C4-2B (cell line): Measurements from ENCODE around the gene AMIGO2.

ENCODE experiments used
- H3K27ac ChIP-seq: fragments of 450-650 bp; 2 replicates; pipeline ENCODE4 v1.5.1; 2017
- ZFX ChIP-seq: fragments of 450-650 bp; IDR thresholded peaks from 2 replicates; pipeline ENCODE4 v1.6.1; 2017
- TF ChIP-seq, protein P1 (sequence below): fragments of 450-650 bp; conservative IDR thresholded peaks from 2 replicates; pipeline ENCODE4 v1.5.1; 2017; ENCODE audit warnings: mild to moderate bottlenecking

AMIGO2 gene

DNA sequence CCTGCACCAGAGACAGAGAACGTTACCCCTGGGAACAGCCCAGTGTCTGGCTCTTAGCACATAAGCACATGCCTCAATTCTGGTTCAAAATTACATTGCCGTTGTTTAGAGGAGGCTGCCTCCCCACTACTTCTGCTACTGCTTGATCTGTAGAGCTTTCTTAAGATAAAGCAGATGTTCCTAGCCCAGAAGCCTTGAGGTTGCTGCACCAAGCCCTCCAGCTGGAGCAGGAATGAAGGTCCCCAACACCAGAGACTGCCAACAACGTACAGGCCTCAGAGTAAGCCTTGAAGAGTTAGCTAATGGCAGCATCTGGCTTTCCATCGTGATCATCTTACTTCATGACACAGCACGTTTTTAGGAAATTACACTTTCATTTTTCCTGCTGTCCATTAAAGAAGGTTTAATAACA is 34.7 kb upstream of the AMIGO2 start:
- TF ChIP-seq, protein P1, sequence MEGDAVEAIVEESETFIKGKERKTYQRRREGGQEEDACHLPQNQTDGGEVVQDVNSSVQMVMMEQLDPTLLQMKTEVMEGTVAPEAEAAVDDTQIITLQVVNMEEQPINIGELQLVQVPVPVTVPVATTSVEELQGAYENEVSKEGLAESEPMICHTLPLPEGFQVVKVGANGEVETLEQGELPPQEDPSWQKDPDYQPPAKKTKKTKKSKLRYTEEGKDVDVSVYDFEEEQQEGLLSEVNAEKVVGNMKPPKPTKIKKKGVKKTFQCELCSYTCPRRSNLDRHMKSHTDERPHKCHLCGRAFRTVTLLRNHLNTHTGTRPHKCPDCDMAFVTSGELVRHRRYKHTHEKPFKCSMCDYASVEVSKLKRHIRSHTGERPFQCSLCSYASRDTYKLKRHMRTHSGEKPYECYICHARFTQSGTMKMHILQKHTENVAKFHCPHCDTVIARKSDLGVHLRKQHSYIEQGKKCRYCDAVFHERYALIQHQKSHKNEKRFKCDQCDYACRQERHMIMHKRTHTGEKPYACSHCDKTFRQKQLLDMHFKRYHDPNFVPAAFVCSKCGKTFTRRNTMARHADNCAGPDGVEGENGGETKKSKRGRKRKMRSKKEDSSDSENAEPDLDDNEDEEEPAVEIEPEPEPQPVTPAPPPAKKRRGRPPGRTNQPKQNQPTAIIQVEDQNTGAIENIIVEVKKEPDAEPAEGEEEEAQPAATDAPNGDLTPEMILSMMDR, result no peak
- no peak for TF ChIP-seq ZFX
- no peak overlapping the region for H3K27ac ChIP-seq

DNA sequence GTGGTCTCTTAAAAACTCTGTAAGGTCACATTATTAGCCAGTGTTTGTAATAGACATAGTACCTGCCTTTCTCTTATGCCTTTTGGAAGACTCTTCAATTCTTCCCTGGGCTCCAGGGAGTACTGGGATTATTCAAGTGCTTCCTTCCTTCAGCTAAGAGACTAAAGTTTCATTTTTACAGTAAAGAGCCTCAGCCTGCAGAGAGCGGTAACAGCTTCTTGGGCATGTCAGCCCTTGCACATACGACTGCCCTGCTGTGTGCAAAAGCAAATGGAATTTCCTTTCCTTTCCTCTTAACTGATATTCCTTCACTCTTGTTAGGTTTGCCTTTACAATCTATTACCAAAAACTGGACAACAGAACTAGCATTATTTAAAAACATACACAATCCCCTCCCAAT is 32.9 kb upstream of the AMIGO2 start:
- H3K27ac ChIP-seq, result no peak overlapping the region

DNA sequence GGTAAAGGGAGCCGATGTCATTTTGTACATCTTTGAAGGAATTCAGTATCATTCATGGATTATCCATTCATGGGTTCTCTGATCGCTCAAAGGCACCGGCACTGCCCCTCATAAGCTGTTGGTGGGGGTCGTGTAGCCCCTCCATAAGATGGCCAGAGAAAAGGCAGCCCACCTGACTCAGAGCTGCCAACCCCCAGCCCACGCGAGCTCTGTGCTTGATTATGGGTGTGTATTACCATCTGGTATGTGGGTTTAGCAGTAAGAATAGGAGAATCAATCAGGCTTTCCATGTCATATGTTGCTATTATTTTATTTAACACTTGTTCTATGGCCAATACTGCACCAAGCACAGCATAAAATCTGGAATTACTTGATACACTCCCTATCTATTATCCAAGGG is 32.1 kb upstream of the AMIGO2 start:
- H3K27ac ChIP-seq, result no peak overlapping the region
- no peak for TF ChIP-seq ZFX
- TF ChIP-seq, protein P1, result no peak

More for the DNA sequence above, 32.9 kb upstream of the AMIGO2 start:
- TF ChIP-seq, protein P1, result no peak
- no peak for TF ChIP-seq ZFX

DNA sequence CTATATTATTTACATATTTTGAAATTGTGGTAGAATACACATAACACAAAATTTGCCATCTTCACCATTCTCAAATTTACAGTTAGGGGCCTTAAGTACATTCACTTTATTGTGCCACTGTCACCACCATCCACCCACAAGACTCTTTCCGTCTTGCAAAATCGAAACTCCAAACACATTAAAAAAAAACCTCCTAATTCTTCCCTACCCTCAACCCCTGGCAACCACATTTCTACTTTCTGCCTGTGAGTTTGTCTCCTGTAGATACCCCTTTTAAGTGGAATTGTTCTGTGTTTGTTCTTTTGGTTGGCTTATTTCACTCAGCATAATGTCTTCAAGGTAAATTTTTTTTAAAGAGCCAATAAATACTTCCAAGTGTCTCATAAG is 31.6 kb upstream of the AMIGO2 start:
- TF ChIP-seq ZFX, result no peak
- TF ChIP-seq, protein P1, result no peak
- H3K27ac ChIP-seq, result no peak overlapping the region

DNA sequence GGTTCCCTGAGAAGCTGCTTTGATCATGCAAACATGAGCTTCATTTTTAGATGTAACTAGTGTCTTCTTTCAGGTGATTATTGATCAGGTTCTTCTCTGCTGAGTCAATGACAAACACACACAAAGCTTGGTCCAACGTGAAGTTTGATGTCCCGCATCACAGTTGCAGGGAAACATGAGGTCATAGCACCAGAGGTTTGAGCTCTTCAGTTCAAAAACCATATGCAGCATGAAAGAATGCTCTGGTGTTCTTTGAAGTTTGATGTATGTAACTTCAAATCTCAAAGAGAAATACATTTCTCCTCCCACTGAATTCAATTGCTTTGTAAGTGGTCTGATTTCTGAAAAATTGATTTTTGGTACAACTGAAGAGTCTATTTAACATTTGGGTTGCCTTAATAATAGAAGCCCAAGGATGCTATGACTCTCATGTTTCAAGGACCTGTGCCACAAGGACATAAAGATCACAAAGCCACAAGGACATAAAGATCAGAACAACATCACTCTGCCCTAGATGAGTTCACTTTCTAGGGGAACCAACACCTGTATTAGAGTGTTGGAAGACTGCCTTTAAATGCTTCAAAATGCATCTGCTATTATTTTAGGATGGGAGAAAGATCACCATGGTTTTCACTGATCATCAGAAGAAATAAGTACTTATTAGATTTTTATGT is 31.1 kb upstream of the AMIGO2 start:
- H3K27ac ChIP-seq, result no peak overlapping the region
- TF ChIP-seq, protein P1, result no peak
- no peak for TF ChIP-seq ZFX

DNA sequence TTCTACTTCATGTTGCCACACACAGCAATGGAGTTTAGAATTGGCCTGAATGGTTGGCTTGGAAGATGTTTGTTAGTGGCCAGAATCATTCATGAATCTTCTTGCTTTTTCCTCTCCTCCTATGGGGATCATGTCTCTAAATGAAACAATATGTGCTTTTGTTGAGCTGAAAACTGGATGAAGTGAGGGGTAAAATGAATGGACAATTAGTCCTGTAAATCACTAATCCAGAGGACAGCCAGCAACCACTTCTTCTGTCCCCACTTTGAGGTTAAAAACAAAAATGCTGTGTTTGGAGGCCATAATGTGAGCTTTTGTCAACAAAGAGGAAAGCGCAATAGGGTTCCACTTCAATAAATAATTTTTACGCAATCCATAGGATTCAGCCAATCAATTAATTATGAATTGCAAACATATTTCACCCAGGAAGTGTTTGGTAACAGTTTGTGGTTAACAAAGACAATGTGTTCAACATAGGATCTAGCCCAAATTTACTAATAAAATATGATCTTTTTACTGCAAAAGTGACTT is 30.3 kb upstream of the AMIGO2 start:
- H3K27ac ChIP-seq, result no peak overlapping the region
- TF ChIP-seq ZFX, result no peak
- TF ChIP-seq, protein P1, result no peak

DNA sequence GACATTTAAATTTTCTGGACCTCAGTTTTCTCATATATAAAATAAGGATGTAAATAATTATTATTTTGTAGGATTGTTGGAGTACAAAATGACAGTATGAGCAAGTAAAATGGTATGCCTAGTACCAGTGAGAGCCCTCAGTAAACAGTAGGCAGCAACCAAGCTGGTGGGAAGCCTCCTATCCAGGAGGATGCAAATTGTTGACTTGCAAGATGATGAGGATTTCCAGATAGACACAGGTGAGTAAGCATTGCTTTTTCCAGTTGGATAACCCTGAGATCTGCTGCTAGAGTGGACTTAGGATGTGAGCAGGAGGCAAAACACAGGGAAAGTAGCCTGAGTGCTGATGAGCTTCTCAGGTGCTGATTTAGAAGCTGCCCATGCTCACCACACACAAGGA is 28.2 kb upstream of the AMIGO2 start:
- H3K27ac ChIP-seq, result no peak overlapping the region
- TF ChIP-seq, protein P1, result no peak
- no peak for TF ChIP-seq ZFX
